Measurements from ENCODE around the gene CDK6. TPM values are rescaled to one million over a fixed set of nuclear protein-coding genes. Genes with fewer than 3 reads are reported as not detected.

The CDK6 gene
- total and polyA plus RNA-seq, 8 donors = 2.6 to 86.3 (median 15.5) TPM

DNA sequence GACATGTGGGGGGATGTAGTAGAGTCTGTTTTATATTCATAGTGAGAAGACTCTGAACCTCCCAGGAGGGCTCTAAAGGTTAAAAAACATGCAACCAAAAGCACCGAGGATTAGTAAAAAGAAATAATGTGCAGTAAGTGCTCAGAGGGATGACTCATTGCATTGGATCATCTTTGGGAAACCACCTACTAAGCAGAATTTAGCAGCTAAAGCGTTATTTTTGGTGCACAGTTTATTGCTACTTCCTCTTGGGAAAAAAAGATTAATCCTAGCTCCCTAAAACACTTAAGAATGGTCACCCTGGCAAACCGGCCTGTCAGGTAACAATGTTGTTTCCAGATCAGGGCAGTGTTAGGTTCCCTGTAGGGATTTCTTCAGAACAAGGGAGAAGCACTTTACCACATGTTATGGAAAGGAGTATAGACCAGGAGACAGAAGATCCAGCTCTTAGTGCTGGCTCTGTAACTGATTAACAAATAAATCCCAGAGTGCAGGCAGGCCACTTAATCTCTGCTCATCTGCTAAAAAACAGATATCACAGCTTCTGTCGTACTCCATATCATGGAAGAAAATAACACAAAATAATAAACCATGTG, 201.4 kb downstream of the CDK6 start:
- Histone ChIP-seq H3K4me3 (no peak overlapping the region), H3K4me1 (peaks cover 19 to 55% (median 35%) of the 10 kb centered on the region in 4 donors), H3K36me3 (no peaks in the 10 kb centered on the region), H3K27me3 (no peaks in the 10 kb centered on the region), H3K27ac (peak overlapping the region; percentile 41 to 77 (median 45)), H3K9me3 (no peaks in the 10 kb centered on the region)
- TF ChIP-seq EP300 (IDR thresholded peaks at IDR 0.05) (no peak), POLR2A (IDR thresholded peaks at IDR 0.05) (no peak), POLR2AphosphoS5 (IDR thresholded peaks at IDR 0.05) (no peak)
- TF ChIP-seq, protein P1, sequence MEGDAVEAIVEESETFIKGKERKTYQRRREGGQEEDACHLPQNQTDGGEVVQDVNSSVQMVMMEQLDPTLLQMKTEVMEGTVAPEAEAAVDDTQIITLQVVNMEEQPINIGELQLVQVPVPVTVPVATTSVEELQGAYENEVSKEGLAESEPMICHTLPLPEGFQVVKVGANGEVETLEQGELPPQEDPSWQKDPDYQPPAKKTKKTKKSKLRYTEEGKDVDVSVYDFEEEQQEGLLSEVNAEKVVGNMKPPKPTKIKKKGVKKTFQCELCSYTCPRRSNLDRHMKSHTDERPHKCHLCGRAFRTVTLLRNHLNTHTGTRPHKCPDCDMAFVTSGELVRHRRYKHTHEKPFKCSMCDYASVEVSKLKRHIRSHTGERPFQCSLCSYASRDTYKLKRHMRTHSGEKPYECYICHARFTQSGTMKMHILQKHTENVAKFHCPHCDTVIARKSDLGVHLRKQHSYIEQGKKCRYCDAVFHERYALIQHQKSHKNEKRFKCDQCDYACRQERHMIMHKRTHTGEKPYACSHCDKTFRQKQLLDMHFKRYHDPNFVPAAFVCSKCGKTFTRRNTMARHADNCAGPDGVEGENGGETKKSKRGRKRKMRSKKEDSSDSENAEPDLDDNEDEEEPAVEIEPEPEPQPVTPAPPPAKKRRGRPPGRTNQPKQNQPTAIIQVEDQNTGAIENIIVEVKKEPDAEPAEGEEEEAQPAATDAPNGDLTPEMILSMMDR (IDR thresholded peaks at IDR 0.05) = no peak
- peak in 1 of 2 donors; percentile 52 for DNase-seq
- intact Hi-C loops (cut with DNase I; ENCODE audit: low total_unique reads) = no loop called here
- WGBS, 5 donors = 8 to 18% (median 12%) methylated on average over 4 of the region's 4 CpGs

DNA sequence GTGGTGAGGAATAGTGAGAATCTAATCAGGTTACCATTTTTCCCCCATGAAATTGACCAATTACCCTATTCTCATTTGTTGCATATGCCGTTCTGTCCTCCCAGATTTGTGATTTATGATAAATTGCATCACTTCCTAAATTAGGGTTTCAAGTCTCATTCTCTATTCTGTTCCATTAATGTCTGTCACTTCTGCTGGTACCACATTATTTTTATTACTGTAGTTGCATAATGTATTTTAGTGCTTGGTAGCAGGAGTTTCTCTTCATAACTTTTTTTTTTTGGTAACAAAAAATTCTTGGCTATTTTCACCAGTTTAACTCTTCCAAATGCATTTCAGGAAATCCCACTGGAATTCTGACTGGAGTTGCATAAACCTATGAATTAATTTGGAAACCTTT, 202.2 kb downstream of the CDK6 start:
- peak overlapping the region in 4 of 5 donors; percentile 54 to 77 (median 68) for H3K27ac ChIP-seq
- TF ChIP-seq POLR2A (IDR thresholded peaks at IDR 0.05) (no peak), POLR2AphosphoS5 (IDR thresholded peaks at IDR 0.05) (no peak), EP300 (IDR thresholded peaks at IDR 0.05) (no peak)
- TF ChIP-seq, protein P1 (IDR thresholded peaks at IDR 0.05) = no peak
- H3K36me3 ChIP-seq = no peaks in the 10 kb centered on the region
- no peaks in the 10 kb centered on the region for H3K9me3 ChIP-seq
- H3K4me1 ChIP-seq = peaks cover 19 to 55% (median 35%) of the 10 kb centered on the region in 4 donors
- intact Hi-C loops (cut with DNase I; ENCODE audit: low total_unique reads) = no loop called here
- DNase-seq = no peak
- no peaks in the 10 kb centered on the region for H3K27me3 ChIP-seq
- H3K4me3 ChIP-seq = no peak overlapping the region
- WGBS, 5 donors = 62 to 77% (median 65%) methylated on average over 1 of the region's 1 CpG

DNA sequence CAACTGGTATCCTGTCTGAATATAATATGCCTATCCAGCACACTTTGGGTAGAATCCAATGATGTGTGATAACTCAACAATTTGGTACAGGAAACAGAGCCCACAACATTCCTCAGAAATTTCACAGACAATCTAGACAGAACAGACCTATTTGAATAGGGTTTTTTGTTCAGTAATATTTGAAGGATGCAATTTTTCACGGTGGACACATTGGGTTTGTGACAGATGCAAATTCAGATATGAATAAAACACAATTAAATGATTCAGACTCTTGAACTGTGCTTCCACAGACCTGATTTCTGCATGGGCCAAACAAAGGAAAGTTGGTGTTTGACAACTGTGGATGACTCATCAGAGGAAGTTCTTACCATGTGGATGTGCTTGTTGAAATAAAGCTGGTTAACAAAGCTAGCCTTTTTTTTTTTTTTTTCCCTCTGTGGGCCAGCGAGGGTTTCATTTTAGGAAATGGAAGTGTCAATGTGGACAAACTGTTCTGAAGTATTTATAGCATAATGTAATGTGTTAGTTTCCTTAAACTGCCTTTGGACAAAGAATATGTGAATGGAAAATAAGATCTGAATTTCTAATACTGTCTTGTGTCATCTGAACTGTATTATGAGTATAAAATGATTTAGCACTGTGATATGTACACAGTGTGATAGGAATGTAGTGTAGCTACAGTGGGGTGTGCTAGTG, 203.0 kb downstream of the CDK6 start:
- no peaks in the 10 kb centered on the region for H3K36me3 ChIP-seq
- H3K27me3 ChIP-seq = no peaks in the 10 kb centered on the region
- H3K9me3 ChIP-seq = no peaks in the 10 kb centered on the region
- H3K4me3 ChIP-seq = no peak overlapping the region
- intact Hi-C loops (cut with DNase I; ENCODE audit: low total_unique reads) = no loop called here
- peaks cover 19 to 55% (median 35%) of the 10 kb centered on the region in 4 donors for H3K4me1 ChIP-seq
- DNase-seq = peak in 1 of 2 donors; percentile 82
- peak overlapping the region in 4 of 5 donors; percentile 54 to 77 (median 68) for H3K27ac ChIP-seq
- TF ChIP-seq POLR2AphosphoS5 (IDR thresholded peaks at IDR 0.05) (peak; percentile 16 to 80 (median 52)), POLR2A (IDR thresholded peaks at IDR 0.05) (no peak)
- WGBS, 5 donors = 1 to 22% (median 14%) methylated on average over 2 of the region's 2 CpGs

DNA sequence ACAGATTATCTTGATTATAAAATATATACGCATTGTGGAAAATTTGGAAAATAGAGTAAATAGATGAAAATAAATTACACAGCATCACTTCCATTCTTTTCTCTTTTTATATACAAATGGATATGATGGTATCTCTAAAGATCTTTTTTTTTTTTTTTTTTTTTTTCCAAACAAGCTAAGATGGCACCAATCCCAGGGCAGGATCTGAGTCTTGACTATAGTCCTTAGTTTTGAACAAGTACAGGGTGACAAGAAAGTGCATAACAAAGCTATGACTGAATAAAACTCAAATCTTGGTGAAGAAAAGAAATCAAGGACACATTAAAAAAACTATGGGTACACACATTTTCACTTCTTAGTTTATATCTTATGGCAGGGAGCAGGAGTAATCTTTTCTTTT, 203.6 kb downstream of the CDK6 start:
- Histone ChIP-seq H3K27ac (peak overlapping the region in 4 of 5 donors; percentile 54 to 77 (median 68)), H3K27me3 (no peaks in the 10 kb centered on the region), H3K4me3 (no peak overlapping the region), H3K9me3 (no peaks in the 10 kb centered on the region), H3K4me1 (peaks cover 19 to 55% (median 35%) of the 10 kb centered on the region in 4 donors), H3K36me3 (peaks cover 0 to 3% (median 0%) of the 10 kb centered on the region in 4 donors)
- TF ChIP-seq EP300 (IDR thresholded peaks at IDR 0.05) (no peak), POLR2A (IDR thresholded peaks at IDR 0.05) (no peak)
- TF ChIP-seq, protein P1 (IDR thresholded peaks at IDR 0.05) = no peak
- intact Hi-C loops (cut with DNase I; ENCODE audit: low total_unique reads) = no loop called here
- DNase-seq = no peak
- 95 to 99% (median 97%) methylated on average over 1 of the region's 1 CpG for WGBS, 5 donors

All from stomach (tissue), 9 donors.